ENCODE results near the gene TAAR6. TPM values are rescaled to one million over a fixed set of nuclear protein-coding genes. Genes with fewer than 3 reads are reported as not detected.

The TAAR6 gene
- total RNA-seq (2022; extraction: Qiagen RNA extraction; ENCODE audit: low read depth) = not detected in 5 replicates

GRCh38 chr6:132570221-132570777, at the start of gene TAAR6:
TSS of gene TAAR6 (plus strand) at chr6:132570322. CDS start at chr6:132570322, 0 bp downstream.

GRCh38 chr6:132537977-132538376, 32.1 kb upstream of the TAAR6 start, which contains the start of gene TAAR9:
TSS of gene TAAR9 (plus strand) at chr6:132538277. CDS start at chr6:132538290, 13 bp downstream.

GRCh38 chr6:132552372-132552771, 17.8 kb upstream of the TAAR6 start, which contains the start of gene TAAR8:
TSS of gene TAAR8 (plus strand) at chr6:132552672. CDS start at chr6:132552693, 21 bp downstream.

GRCh38 chr6:132589454-132589853, 19.3 kb downstream of the TAAR6 start, which contains the start of gene TAAR5:
TSS of gene TAAR5 (minus strand) at chr6:132589741. CDS start at chr6:132589686, 55 bp downstream.

Other genes starting within 250 kb of the TAAR6 start
- 1.5 to 2.4 TPM (median 2.0 TPM) in 5 replicates for gene MOXD1, start 168.8 kb upstream of the TAAR6 start, total RNA-seq (2022; extraction: Qiagen RNA extraction; ENCODE audit: low read depth)
- 19.0 to 26.6 TPM (median 23.8 TPM) in 5 replicates for gene STX7, start 57.2 kb upstream of the TAAR6 start, total RNA-seq (2022; extraction: Qiagen RNA extraction; ENCODE audit: low read depth)
- gene TAAR9, start 32.0 kb upstream of the TAAR6 start, total RNA-seq (2022; extraction: Qiagen RNA extraction; ENCODE audit: low read depth) = not detected in 5 replicates
- gene TAAR8, start 17.6 kb upstream of the TAAR6 start, total RNA-seq (2022; extraction: Qiagen RNA extraction; ENCODE audit: low read depth) = not detected in 5 replicates
- gene TAAR5, start 19.4 kb downstream of the TAAR6 start, total RNA-seq (2022; extraction: Qiagen RNA extraction; ENCODE audit: low read depth) = not detected in 5 replicates
- gene TAAR2, start 54.0 kb downstream of the TAAR6 start, total RNA-seq (2022; extraction: Qiagen RNA extraction; ENCODE audit: low read depth) = not detected in 5 replicates
- gene TAAR1, start 88.9 kb downstream of the TAAR6 start, total RNA-seq (2022; extraction: Qiagen RNA extraction; ENCODE audit: low read depth) = not detected in 5 replicates
- gene VNN1, start 143.7 kb downstream of the TAAR6 start, total RNA-seq (2022; extraction: Qiagen RNA extraction; ENCODE audit: low read depth) = 0.09 to 0.15 TPM (median 0.10 TPM) in 5 replicates
- gene VNN2, start 187.6 kb downstream of the TAAR6 start, total RNA-seq (2022; extraction: Qiagen RNA extraction; ENCODE audit: low read depth) = not detected in 5 replicates
- gene SLC18B1, start 228.3 kb downstream of the TAAR6 start, total RNA-seq (2022; extraction: Qiagen RNA extraction; ENCODE audit: low read depth) = 5.0 to 6.2 TPM (median 5.7 TPM) in 5 replicates
- 1,795 to 1,997 TPM (median 1,930 TPM) in 5 replicates for gene RPS12, start 244.2 kb downstream of the TAAR6 start, total RNA-seq (2022; extraction: Qiagen RNA extraction; ENCODE audit: low read depth)

Measured in A549 treated with DMSO at 1 μM for 4 hours (cell line).